Right atrium auricular region (tissue), 2 donors: ENCODE data around the gene REPS2. TPM values are rescaled to one million over a fixed set of nuclear protein-coding genes. Genes with fewer than 3 reads are reported as not detected.
"Not testable (repeated sequence)": the region's sequence is repeated elsewhere in the genome, so short reads cannot be mapped to it uniquely, and the experiment has no call there.

Experiments used
- DNase-seq: peaks from one replicate; pipeline ENCODE4 v3.0.0-alpha.2; 2019; ENCODE audit warnings: low spot score
- H3K27ac ChIP-seq, 2 donors: fragments of 200-600 bp; sonication (generic); 1 replicate in 1 of 2; 2 replicates in 1 of 2; pipeline ENCODE4 v1.5.1; 2016 to 2019
- H3K27me3 ChIP-seq, 2 donors: fragments of 200-600 bp; sonication (generic); one replicate each; pipeline versions ENCODE4 v1.5.1 to v1.6.0; 2017 to 2019
- H3K36me3 ChIP-seq: fragments of 200-600 bp; sonication (generic); one replicate; pipeline ENCODE4 v1.5.1; 2016
- H3K4me1 ChIP-seq, 2 donors: fragments of 200-600 bp; sonication (generic); one replicate each; pipeline versions ENCODE4 v1.5.1 to v1.6.0; 2017 to 2019
- H3K4me3 ChIP-seq, 2 donors: fragments of 200-600 bp; sonication (generic); 1 replicate in 1 of 2; 2 replicates in 1 of 2; pipeline ENCODE4 v1.5.1; 2017 to 2019; ENCODE audit warnings: mild to moderate bottlenecking in 1 of 2, moderate library complexity in 1 of 2
- H3K9me3 ChIP-seq, 2 donors: fragments of 200-600 bp; sonication (generic); one replicate each; pipeline ENCODE4 v1.5.1; 2019
- total RNA-seq, 2 donors: library from RNA; depleted of rRNA; stranded (reverse); fragments of >200 nt; gene quantifications; one replicate each; pipeline ENCODE4 v1.1.0, GENCODE V29; 2016
- TF ChIP-seq, protein P1 (sequence below), 2 donors: fragments of 200-600 bp; sonication (generic); IDR thresholded peaks; one replicate each; pipeline ENCODE4 v1.5.1; 2019; ENCODE audit warnings: antibody characterized with exemption in 2 of 2

The REPS2 gene
- total RNA-seq, 2 donors from 2014 or later = 6.2 to 14.1 TPM

DNA sequence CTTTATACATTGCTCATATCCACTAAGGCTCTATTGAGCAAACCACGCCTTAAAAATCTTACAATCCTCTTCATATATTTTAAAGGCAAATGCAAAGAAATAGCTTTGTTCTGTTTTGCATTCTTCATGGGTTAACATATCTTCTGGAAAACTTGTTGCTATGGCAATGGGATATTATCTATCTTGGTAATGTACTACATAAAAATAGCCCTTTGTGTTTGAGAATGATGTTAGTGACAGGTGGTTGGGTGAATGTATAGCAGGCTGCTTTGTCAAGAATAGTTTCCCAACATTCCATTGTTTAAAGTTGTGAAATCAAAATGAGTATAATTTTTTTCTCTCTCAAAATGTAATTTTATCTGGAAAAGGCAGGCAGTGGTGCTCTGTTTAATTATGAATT is 16.8 kb downstream of the REPS2 start:
- DNase-seq = no peak
- Histone ChIP-seq H3K4me3 (no peak overlapping the region), H3K27ac (no peak overlapping the region), H3K4me1 (no peaks in the 10 kb centered on the region), H3K36me3 (no peaks in the 10 kb centered on the region), H3K27me3 (no peaks in the 10 kb centered on the region), H3K9me3 (no peaks in the 10 kb centered on the region)
- TF ChIP-seq, protein P1, sequence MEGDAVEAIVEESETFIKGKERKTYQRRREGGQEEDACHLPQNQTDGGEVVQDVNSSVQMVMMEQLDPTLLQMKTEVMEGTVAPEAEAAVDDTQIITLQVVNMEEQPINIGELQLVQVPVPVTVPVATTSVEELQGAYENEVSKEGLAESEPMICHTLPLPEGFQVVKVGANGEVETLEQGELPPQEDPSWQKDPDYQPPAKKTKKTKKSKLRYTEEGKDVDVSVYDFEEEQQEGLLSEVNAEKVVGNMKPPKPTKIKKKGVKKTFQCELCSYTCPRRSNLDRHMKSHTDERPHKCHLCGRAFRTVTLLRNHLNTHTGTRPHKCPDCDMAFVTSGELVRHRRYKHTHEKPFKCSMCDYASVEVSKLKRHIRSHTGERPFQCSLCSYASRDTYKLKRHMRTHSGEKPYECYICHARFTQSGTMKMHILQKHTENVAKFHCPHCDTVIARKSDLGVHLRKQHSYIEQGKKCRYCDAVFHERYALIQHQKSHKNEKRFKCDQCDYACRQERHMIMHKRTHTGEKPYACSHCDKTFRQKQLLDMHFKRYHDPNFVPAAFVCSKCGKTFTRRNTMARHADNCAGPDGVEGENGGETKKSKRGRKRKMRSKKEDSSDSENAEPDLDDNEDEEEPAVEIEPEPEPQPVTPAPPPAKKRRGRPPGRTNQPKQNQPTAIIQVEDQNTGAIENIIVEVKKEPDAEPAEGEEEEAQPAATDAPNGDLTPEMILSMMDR (IDR thresholded peaks at IDR 0.05) = no peak

DNA sequence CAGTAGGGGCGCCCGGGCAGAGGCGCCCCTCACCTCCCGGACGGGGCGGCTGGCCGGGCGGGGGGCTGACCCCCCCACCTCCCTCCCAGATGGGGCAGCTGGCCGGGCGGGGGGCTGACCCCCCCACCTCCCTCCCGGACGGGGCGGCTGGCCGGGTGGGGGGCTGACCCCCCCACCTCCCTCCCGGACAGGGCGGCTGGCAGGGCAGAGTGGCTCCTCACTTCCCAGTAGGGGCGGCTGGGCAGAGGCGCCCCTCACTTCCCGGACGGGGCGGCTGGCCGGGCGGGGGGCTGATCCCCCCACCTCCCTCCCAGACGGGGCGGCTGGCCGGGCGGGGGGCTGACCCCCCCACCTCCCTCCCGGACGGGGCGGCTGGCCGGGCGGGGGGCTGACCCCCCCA is 18.5 kb downstream of the REPS2 start:
- H3K4me1 ChIP-seq, H3K27me3 ChIP-seq, H3K9me3 ChIP-seq, H3K27ac ChIP-seq, H3K4me3 ChIP-seq, DNase-seq, H3K36me3 ChIP-seq: not testable (repeated sequence)

DNA sequence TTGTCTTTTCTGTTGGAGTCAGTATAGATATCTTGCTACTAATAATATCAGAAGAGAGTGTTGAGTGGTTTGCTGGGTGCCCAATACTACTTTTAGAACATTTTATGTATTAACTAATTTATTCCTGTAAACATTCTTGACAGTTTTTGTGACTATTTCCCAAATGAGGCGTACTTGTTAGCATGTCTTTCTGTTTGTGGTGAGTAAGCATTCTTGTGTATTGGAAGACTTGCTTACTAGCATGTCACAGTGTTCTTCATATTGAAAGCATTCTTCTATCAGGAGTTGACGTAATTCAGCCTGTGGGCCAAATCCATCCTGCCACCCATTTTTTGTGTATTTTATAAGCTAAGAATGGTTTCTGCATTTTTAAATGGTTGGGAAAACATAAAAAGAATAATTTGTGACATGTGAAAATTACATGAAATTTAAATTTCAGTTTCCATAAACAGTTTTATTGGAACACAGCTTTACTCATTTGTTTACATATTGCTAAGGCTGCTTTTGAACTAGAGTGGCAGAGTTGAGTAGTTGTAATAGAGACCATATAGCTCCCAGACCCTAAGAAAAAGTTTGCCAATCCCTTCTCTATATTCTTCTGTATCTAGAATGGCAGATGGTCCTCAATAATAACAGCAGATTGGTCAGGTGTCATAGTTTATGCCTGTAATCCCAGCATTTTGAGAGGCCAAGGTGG is 20.4 kb downstream of the REPS2 start:
- no peaks in the 10 kb centered on the region for H3K27me3 ChIP-seq
- H3K4me3 ChIP-seq = no peak overlapping the region
- no peaks in the 10 kb centered on the region for H3K4me1 ChIP-seq
- H3K36me3 ChIP-seq = no peaks in the 10 kb centered on the region
- no peak overlapping the region for H3K27ac ChIP-seq
- TF ChIP-seq, protein P1 (IDR thresholded peaks at IDR 0.05) = no peak
- H3K9me3 ChIP-seq = no peaks in the 10 kb centered on the region
- DNase-seq = no peak

DNA sequence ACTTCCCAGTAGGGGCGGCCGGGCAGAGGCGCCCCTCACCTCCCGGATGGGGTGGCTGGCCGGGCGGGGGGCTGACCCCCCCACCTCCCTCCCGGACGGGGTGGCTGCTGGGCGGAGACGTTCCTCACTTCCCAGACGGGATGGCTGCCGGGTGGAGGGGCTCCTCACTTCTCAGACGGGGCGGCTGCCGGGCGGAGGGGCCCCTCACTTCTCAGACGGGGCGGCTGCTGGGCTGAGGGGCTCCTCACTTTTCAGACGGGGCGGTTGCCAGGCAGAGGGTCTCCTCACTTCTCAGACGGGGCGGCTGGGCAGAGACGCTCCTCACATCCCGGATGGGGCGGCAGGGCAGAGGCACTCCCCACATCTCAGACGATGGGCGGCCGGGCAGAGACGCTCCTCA is 22.3 kb downstream of the REPS2 start:
- not testable (repeated sequence) for H3K27me3 ChIP-seq, H3K4me1 ChIP-seq, H3K9me3 ChIP-seq, H3K27ac ChIP-seq, H3K36me3 ChIP-seq, DNase-seq, H3K4me3 ChIP-seq

DNA sequence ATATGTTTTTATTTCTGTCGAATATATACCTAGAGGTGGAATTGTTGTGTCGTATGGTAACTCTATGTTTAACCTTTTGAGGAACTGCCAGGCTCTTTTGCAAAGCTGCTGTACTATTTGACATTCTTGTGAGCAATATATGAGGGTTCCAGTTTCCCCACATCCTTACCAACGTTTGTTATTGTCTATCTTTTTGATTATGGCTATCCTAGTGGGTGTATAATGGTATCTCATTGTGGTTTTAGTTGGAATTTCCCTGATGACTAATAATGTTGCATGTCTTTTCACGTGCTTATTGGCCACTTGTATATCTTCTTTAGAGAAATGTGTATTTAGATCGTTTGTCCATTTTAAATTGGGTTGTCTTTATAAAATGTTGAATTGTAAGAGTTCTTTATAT is 24.5 kb downstream of the REPS2 start:
- Histone ChIP-seq H3K27ac (no peak overlapping the region), H3K27me3 (no peaks in the 10 kb centered on the region), H3K9me3 (no peaks in the 10 kb centered on the region), H3K4me3 (no peak overlapping the region), H3K36me3 (no peaks in the 10 kb centered on the region), H3K4me1 (no peaks in the 10 kb centered on the region)
- TF ChIP-seq, protein P1 (IDR thresholded peaks at IDR 0.05) = no peak
- no peak for DNase-seq

DNA sequence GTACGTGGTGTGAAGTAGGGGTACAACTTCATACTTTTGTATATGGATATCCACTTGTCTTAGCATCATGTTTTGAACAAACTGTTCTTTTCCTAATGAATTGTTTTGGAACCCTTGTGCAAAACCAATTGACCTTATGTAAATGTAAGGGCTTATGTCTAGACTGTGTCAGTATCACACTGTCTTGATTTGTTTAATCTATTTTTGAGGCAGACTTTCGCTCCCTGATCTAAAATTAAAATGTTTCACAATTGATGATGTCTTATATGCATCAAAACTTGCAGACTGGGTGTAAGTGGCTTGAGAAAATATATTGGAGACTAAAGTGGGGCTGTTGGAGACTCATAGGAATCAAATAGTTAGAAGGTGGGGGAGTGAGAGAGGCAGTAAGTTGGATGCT is 25.2 kb downstream of the REPS2 start:
- TF ChIP-seq, protein P1 (IDR thresholded peaks at IDR 0.05) = no peak
- DNase-seq = no peak

DNA sequence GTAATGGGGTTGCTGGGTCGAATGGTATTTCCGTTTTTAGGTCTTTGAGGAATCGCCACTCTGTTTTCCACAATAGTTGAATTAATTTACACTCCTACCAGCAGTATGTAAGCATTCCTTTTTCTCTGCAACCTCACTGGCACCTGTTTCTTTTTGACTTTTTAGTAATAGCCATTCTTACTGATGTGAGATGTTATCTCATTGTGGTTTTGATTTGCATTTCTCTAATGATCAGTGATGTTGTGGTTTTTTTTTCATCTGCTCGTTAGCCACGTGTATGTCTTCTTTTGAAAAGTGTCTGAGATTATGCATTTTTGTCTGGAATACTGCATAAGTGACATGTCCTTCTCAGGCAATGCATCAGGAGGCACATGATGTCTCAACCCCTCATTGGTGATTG is 28.8 kb downstream of the REPS2 start:
- H3K4me3 ChIP-seq = no peak overlapping the region
- TF ChIP-seq, protein P1 (IDR thresholded peaks at IDR 0.05) = no peak
- DNase-seq = no peak

More for the DNA sequence above, 25.2 kb downstream of the REPS2 start:
- H3K4me3 ChIP-seq = no peak overlapping the region
- H3K27ac ChIP-seq = no peak overlapping the region
- no peaks in the 10 kb centered on the region for H3K27me3 ChIP-seq
- H3K9me3 ChIP-seq = no peaks in the 10 kb centered on the region
- no peaks in the 10 kb centered on the region for H3K36me3 ChIP-seq
- H3K4me1 ChIP-seq = no peaks in the 10 kb centered on the region

More for the DNA sequence above, 28.8 kb downstream of the REPS2 start:
- Histone ChIP-seq H3K36me3 (no peaks in the 10 kb centered on the region), H3K27me3 (no peaks in the 10 kb centered on the region), H3K4me1 (no peaks in the 10 kb centered on the region), H3K9me3 (no peaks in the 10 kb centered on the region), H3K27ac (no peak overlapping the region)
